Vagina (tissue), 2 donors: Measurements from ENCODE around the gene DUSP2. TPM values are rescaled to one million over a fixed set of nuclear protein-coding genes. Genes with fewer than 3 reads are reported as not detected.
A peak's percentile ranks its signal among the peaks of the same experiment; 100 is the strongest.

Experiments used
- DNase-seq, 2 donors: peaks; one replicate each; pipeline ENCODE4 v3.0.0-alpha.2; 2017; ENCODE audit errors: extremely low spot score in 2 of 2
- H3K27ac ChIP-seq: fragments of 200-600 bp; sonication (generic); one replicate; pipeline ENCODE4 v1.5.1; 2019
- H3K27me3 ChIP-seq: fragments of 200-600 bp; sonication (generic); one replicate; pipeline ENCODE4 v1.5.1; 2019
- H3K36me3 ChIP-seq, 2 donors: fragments of 200-600 bp; sonication (generic); one replicate each; pipeline ENCODE4 v1.5.1; 2017 to 2019
- H3K4me1 ChIP-seq: fragments of 200-600 bp; sonication (generic); one replicate; pipeline ENCODE4 v1.5.1; 2019
- H3K4me3 ChIP-seq, 2 donors: fragments of 200-600 bp; sonication (generic); 1 replicate in 1 of 2; 2 replicates in 1 of 2; pipeline ENCODE4 v1.5.1; 2016 to 2019
- H3K9me3 ChIP-seq: fragments of 200-600 bp; sonication (generic); one replicate; pipeline ENCODE4 v1.5.1; 2019
- POLR2A ChIP-seq, 2 donors: fragments of 450-650 bp; IDR thresholded peaks; one replicate each; pipeline ENCODE4 v1.6.1; 2017; ENCODE audit warnings: antibody characterized with exemption in 2 of 2, mild to moderate bottlenecking in 2 of 2, moderate library complexity in 2 of 2
- POLR2AphosphoS5 ChIP-seq, 2 donors: sonication (generic); formaldehyde crosslinking; IDR thresholded peaks; one replicate each; pipeline ENCODE4 v1.9.0; 2017; ENCODE audit warnings: antibody characterized with exemption in 2 of 2, mild to moderate bottlenecking in 2 of 2, low read depth in 1 of 2; ENCODE audit not compliant: insufficient read depth in 1 of 2
- intact Hi-C: fragments of 100-400 bp; cut with DNase I; formaldehyde crosslinking; loops from one replicate; pipeline ENCODE4 v1.15.1; 2023
- total RNA-seq: library from RNA; depleted of rRNA; stranded (reverse); fragments of >200 nt; gene quantifications from one replicate; pipeline ENCODE4 v1.2.3, GENCODE V29; 2016
- TF ChIP-seq, protein P1 (sequence below), 3 experiments: fragments of 450-650 bp in 2 of 3; fragments of 200-600 bp in 1 of 3; sonication (generic) in 1 of 3; IDR thresholded peaks; one replicate each; pipeline ENCODE4 v1.5.1; 2017 to 2019; ENCODE audit warnings: antibody characterized with exemption in 3 of 3, mild to moderate bottlenecking in 2 of 3, moderate library complexity in 2 of 3

The DUSP2 gene
- total RNA-seq, 1 donor from 2014 or later = 14.0 TPM

DNA sequence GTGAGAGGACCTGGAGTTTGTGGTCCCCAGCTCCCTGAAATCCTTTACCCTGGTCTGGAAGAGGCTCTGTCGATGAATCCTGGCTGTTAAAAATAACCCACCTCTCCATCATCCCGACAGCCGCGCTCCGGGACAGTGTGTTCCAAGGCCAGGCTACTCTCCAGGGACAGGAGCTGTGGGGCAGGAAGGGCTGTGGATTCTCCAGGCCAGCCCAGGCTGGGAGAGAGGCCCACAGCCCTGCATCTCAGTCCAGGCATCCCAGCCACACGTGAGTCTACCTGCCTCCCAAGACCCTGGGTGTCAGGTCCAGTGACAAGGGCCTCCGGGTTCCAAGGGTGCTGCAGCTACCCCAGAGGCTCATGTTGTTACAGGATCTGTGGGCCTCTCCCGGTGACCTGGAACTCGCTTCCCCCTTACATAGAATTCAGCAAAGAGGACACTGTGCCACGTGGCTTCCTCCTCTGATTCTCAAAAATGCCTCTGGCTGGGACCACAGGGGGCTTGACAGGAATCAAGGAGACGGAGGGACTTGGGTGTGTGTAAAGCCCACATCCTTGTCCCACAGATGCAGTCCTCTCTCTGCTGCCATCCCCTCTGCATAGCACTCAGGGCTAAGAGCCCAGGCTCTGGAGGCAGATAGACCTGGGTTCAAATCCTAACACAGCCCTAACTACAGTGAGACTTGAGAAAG is 46.2 kb downstream of the DUSP2 start:
- TF ChIP-seq POLR2A (IDR thresholded peaks at IDR 0.05) = no peak
- TF ChIP-seq POLR2AphosphoS5 (IDR thresholded peaks at IDR 0.05; ENCODE audit: insufficient read depth in 1 of 2, low read depth in 1 of 2) = no peak
- TF ChIP-seq, protein P1, sequence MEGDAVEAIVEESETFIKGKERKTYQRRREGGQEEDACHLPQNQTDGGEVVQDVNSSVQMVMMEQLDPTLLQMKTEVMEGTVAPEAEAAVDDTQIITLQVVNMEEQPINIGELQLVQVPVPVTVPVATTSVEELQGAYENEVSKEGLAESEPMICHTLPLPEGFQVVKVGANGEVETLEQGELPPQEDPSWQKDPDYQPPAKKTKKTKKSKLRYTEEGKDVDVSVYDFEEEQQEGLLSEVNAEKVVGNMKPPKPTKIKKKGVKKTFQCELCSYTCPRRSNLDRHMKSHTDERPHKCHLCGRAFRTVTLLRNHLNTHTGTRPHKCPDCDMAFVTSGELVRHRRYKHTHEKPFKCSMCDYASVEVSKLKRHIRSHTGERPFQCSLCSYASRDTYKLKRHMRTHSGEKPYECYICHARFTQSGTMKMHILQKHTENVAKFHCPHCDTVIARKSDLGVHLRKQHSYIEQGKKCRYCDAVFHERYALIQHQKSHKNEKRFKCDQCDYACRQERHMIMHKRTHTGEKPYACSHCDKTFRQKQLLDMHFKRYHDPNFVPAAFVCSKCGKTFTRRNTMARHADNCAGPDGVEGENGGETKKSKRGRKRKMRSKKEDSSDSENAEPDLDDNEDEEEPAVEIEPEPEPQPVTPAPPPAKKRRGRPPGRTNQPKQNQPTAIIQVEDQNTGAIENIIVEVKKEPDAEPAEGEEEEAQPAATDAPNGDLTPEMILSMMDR (IDR thresholded peaks at IDR 0.05) = no peak
- DNase-seq = peak in 1 of 2 donors; percentile 79
- H3K4me1 ChIP-seq = no peaks in the 10 kb centered on the region
- H3K9me3 ChIP-seq = no peaks in the 10 kb centered on the region
- no peak overlapping the region for H3K4me3 ChIP-seq
- intact Hi-C loops = no loop called here
- H3K27me3 ChIP-seq = no peaks in the 10 kb centered on the region
- H3K27ac ChIP-seq = no peak overlapping the region
- H3K36me3 ChIP-seq = no peaks in the 10 kb centered on the region

DNA sequence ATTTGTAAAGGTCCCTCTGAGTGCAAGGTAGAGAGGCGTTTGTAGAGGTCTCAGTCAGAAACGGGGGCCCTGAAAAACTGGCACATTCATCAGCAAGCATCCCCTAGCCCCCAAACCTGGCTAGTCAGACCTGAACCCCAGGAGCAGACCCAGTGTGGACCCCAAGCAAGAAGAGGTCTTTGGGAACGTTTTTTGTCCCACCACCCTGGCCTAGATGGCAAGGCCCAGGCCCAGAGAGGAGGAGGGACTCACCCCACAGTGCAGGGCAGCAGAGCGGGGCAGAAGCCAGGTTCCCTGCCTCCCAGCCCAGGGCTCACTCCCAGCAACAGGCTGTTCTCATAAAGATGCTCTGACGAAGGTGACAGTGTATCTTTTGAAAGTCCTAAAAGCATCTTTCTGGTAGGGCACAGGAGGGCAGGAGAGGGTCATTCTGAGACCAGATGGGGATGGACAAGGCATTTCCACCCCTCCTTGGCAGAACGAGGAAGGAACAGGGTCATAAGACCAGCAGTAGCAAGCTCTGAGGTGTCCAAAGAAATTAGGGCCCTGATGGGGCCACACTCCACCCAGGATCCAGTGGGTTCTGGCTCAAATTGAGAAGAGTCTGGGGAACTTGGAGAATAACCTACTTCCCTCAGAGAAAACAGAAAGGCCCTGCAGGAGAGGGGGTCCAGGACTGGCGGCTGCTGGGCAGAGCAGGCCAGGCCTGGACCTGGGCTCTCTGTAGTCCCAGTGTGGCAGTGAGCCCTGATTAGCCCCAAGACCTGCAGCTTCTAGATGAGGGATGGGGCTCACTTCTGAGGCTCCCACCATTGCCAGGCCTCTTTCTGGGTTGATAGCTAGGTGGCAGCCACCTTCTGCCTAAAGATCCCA is 47.1 kb downstream of the DUSP2 start:
- Histone ChIP-seq H3K4me3 (no peak overlapping the region), H3K36me3 (no peaks in the 10 kb centered on the region), H3K9me3 (no peaks in the 10 kb centered on the region), H3K27ac (no peak overlapping the region), H3K27me3 (no peaks in the 10 kb centered on the region), H3K4me1 (no peaks in the 10 kb centered on the region)
- DNase-seq = peak in 1 of 2 donors; percentile 85
- TF ChIP-seq POLR2A (IDR thresholded peaks at IDR 0.05) (no peak), POLR2AphosphoS5 (IDR thresholded peaks at IDR 0.05; ENCODE audit: insufficient read depth in 1 of 2, low read depth in 1 of 2) (no peak)
- TF ChIP-seq, protein P1 (IDR thresholded peaks at IDR 0.05) = no peak
- intact Hi-C loops = no loop called here

DNA sequence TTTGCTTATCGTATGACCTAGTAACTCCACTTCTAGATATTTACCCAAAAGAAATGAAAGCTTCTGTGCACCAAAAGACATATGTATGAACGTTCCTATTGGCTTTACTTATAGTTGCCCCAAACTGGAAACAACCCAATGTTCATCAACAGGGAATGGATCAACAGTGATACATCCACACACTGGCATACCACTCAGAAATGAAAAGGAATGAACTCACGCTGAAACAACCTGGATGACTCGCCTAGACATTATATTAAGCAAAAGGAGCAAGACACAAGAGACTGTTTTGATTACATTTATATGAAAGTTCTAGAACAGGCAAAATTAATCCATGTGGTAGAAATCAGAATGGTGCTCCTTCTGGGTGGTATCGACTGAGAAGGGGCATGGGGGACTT is 47.8 kb downstream of the DUSP2 start:
- Histone ChIP-seq H3K9me3 (no peaks in the 10 kb centered on the region), H3K27ac (no peak overlapping the region), H3K4me1 (no peaks in the 10 kb centered on the region), H3K36me3 (no peaks in the 10 kb centered on the region), H3K27me3 (no peaks in the 10 kb centered on the region), H3K4me3 (no peak overlapping the region)
- intact Hi-C loops = no loop called here
- no peak for DNase-seq
- TF ChIP-seq POLR2A (IDR thresholded peaks at IDR 0.05) = no peak

DNA sequence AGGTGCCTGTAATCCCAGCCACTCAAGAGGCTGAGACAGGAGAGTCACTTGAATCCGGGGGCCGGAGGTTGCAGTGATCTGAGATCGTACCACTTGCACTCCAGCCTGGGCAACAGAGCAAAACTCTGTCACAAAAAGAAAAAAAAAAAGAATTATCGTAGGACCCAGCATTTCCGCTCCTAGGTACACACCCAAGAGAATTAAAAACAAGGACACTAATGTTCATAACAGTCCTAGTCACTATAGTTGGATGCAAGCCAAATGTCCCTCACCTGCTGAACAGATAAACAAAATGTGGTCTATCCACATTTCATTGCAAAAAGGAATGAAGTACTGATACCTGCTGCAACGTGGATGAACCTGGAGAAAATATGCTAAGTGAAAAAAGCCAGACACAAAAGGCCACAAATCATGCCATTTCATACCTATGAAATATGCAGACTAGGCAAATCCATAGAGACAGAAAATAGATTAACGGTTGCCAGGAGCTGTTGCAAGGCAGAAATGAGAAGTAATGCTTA is 50.1 kb downstream of the DUSP2 start:
- DNase-seq = no peak
- TF ChIP-seq, protein P1 (IDR thresholded peaks at IDR 0.05) = no peak
- TF ChIP-seq POLR2A (IDR thresholded peaks at IDR 0.05) = no peak
- TF ChIP-seq POLR2AphosphoS5 (IDR thresholded peaks at IDR 0.05; ENCODE audit: insufficient read depth in 1 of 2, low read depth in 1 of 2) = no peak
- intact Hi-C loops = no loop called here

DNA sequence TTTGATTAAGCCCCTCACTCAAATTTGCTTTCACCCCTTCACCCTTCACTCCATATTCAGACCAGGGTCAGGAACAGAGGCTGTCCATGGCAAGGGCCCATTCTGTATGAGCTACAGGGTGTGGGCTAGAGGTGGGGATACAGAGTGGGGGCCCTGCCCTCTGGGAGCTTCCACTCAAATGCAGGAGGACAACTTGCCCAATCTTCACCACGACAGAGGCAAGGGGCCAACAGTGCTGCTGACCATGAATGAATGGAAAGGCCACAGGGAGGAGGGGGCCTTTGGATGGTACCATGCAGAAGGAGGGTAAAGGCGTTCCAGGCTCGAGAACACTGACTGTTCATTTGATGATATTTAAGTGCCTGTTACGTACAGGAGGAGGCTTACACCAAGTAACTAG is 51.7 kb downstream of the DUSP2 start:
- Histone ChIP-seq H3K9me3 (no peaks in the 10 kb centered on the region), H3K36me3 (no peaks in the 10 kb centered on the region), H3K4me3 (no peak overlapping the region), H3K27ac (no peak overlapping the region), H3K27me3 (no peaks in the 10 kb centered on the region), H3K4me1 (peaks cover 9% of the 10 kb centered on the region)
- DNase-seq = peak in 1 of 2 donors; percentile 69
- no peak for TF ChIP-seq POLR2AphosphoS5 (IDR thresholded peaks at IDR 0.05; ENCODE audit: insufficient read depth in 1 of 2, low read depth in 1 of 2)
- TF ChIP-seq POLR2A (IDR thresholded peaks at IDR 0.05) = no peak
- TF ChIP-seq, protein P1 (IDR thresholded peaks at IDR 0.05) = no peak
- intact Hi-C loops = no loop called here

More for the DNA sequence above, 50.1 kb downstream of the DUSP2 start:
- H3K36me3 ChIP-seq = no peaks in the 10 kb centered on the region
- H3K27ac ChIP-seq = no peak overlapping the region
- no peak overlapping the region for H3K4me3 ChIP-seq
- H3K9me3 ChIP-seq = no peaks in the 10 kb centered on the region
- peaks cover 9% of the 10 kb centered on the region for H3K4me1 ChIP-seq
- no peaks in the 10 kb centered on the region for H3K27me3 ChIP-seq

Other genes with a start within 250 kb of the DUSP2 start
- gene ANKRD36C, start 153.6 kb downstream of the DUSP2 start, total RNA-seq = 36.6 TPM
- gene GPAT2, start 110.5 kb downstream of the DUSP2 start, total RNA-seq = 1.2 TPM
- 0.49 TPM for gene ADRA2B, start 28.9 kb downstream of the DUSP2 start, total RNA-seq
- not detected for gene ASTL, start 6.9 kb downstream of the DUSP2 start, total RNA-seq
- 69.5 TPM for gene STARD7, start 63.4 kb upstream of the DUSP2 start, total RNA-seq
- gene TMEM127, start 120.6 kb upstream of the DUSP2 start, total RNA-seq = 40.0 TPM
- gene CIAO1, start 120.8 kb upstream of the DUSP2 start, total RNA-seq = 92.6 TPM
- gene SNRNP200, start 160.1 kb upstream of the DUSP2 start, total RNA-seq = 129 TPM
- 1.5 TPM for gene ITPRIPL1, start 179.9 kb upstream of the DUSP2 start, total RNA-seq
- 6.4 TPM for gene NCAPH, start 190.3 kb upstream of the DUSP2 start, total RNA-seq